ENCODE results near the gene DENND2A.
A peak's percentile ranks its signal among the peaks of the same experiment; 100 is the strongest.
"Not testable (repeated sequence)": the region's sequence is repeated elsewhere in the genome, so short reads cannot be mapped to it uniquely, and the experiment has no call there.

Gene DENND2A

DNA sequence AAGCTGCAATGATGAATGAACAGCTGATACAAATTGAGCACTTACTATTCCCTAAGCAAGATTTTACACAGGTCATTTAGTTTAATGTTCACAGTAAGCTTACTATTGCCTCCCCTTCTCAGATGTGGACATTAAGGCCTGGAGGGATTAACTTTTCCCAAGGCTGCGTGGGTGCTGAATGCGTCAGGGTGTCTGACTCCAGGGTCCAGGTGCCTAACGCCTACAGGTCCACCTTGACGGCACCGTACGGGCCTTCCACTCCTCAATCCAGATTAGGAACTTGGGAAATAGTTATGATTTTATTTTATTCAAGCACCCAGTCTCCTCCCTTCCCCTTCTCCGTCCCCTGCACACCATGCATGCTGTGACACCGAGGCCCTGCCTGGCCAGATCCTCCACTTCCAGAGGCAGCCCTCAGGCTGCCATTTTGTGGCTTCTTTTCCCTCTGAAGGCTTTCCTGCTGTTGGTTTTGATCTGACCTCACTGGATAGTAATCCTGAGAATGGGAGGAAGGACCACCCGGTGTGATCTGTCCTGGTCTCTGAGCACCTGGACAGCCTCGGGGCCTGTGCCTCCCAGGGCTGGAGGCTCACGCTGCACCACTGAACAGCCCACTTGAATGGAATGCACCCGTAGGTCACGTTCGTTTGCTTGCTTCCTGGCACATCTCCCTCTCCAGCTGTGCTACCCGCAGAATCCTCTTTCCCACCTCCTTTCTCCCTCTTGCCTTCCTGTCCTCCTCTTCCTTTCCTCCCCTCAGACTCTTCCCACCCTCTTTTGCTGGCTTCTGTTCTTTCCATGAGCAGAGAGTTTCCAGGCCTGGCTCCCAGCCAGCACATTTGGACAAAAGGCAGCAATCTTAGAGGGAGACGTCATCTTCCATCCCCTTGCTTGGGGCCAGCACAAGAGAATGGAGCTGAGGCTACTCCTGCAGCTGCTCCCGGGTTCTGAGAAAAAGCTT, 14.4 kb downstream of the DENND2A start:
- Histone ChIP-seq H3K4me2 (ENCODE audit: low read length) (no peak overlapping the region), H3K79me2 (no peaks in the 10 kb centered on the region), H3K27me3 (ENCODE audit: control insufficient read depth, insufficient read depth, low read length) (no peaks in the 10 kb centered on the region), H3K36me3 (ENCODE audit: control insufficient read depth, insufficient read depth, low read length) (no peaks in the 10 kb centered on the region), H2AFZ (peak overlapping the region; percentile 54), H3K4me3 (ENCODE audit: low read depth, low read length) (no peak overlapping the region), H3K9me3 (ENCODE audit: control insufficient read depth, low read length) (no peaks in the 10 kb centered on the region), H3K9ac (no peak overlapping the region), H3K27ac (peak overlapping the region; percentile 29), H3K4me1 (peaks cover 6% of the 10 kb centered on the region)
- TF ChIP-seq, protein P1, sequence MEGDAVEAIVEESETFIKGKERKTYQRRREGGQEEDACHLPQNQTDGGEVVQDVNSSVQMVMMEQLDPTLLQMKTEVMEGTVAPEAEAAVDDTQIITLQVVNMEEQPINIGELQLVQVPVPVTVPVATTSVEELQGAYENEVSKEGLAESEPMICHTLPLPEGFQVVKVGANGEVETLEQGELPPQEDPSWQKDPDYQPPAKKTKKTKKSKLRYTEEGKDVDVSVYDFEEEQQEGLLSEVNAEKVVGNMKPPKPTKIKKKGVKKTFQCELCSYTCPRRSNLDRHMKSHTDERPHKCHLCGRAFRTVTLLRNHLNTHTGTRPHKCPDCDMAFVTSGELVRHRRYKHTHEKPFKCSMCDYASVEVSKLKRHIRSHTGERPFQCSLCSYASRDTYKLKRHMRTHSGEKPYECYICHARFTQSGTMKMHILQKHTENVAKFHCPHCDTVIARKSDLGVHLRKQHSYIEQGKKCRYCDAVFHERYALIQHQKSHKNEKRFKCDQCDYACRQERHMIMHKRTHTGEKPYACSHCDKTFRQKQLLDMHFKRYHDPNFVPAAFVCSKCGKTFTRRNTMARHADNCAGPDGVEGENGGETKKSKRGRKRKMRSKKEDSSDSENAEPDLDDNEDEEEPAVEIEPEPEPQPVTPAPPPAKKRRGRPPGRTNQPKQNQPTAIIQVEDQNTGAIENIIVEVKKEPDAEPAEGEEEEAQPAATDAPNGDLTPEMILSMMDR (IDR thresholded peaks at IDR 0.05), result no peak

DNA sequence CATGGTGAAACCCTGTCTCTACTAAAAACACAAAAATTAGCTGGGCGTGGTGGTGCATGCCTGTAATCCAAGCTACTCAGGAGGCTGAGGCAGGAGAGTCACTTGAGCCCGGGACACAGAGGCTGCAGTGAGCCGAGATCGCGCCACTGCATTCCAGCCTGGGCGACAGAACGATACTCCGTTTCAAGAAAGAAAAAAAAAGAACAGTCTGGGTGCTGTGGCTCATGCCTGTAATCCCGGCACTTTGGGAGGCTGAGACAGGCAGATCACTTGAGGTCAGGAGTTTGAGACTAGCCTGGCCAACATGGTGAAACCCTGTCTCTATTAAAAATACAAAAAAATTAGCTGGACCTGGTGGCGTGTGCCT, 15.4 kb downstream of the DENND2A start:
- H3K27ac ChIP-seq, result peak overlapping the region; percentile 12
- H3K4me3 ChIP-seq (ENCODE audit: low read depth, low read length); H3K4me2 ChIP-seq (ENCODE audit: low read length); H3K9ac ChIP-seq; H2AFZ ChIP-seq; H3K36me3 ChIP-seq (ENCODE audit: control insufficient read depth, insufficient read depth, low read length); H3K27me3 ChIP-seq (ENCODE audit: control insufficient read depth, insufficient read depth, low read length); H3K79me2 ChIP-seq; H3K9me3 ChIP-seq (ENCODE audit: control insufficient read depth, low read length); H3K4me1 ChIP-seq: not testable (repeated sequence)

- no peak overlapping the region for H3K4me2 ChIP-seq (ENCODE audit: low read length)
- H3K36me3 ChIP-seq (ENCODE audit: control insufficient read depth, insufficient read depth, low read length), result no peaks in the 10 kb centered on the region
- peaks cover 6% of the 10 kb centered on the region for H3K4me1 ChIP-seq
- peak overlapping the region; percentile 57 for H3K27ac ChIP-seq
- H3K4me3 ChIP-seq (ENCODE audit: low read depth, low read length), result no peak overlapping the region
- H3K9ac ChIP-seq, result no peak overlapping the region
- H3K27me3 ChIP-seq (ENCODE audit: control insufficient read depth, insufficient read depth, low read length), result no peaks in the 10 kb centered on the region
- no peaks in the 10 kb centered on the region for H3K9me3 ChIP-seq (ENCODE audit: control insufficient read depth, low read length)
- TF ChIP-seq, protein P1 (IDR thresholded peaks at IDR 0.05), result no peak
- no peak overlapping the region for H2AFZ ChIP-seq
- H3K79me2 ChIP-seq, result no peaks in the 10 kb centered on the region
These were observed 16.0 kb downstream of the DENND2A start for GRCh38 chr7:140624392-140625191.

DNA sequence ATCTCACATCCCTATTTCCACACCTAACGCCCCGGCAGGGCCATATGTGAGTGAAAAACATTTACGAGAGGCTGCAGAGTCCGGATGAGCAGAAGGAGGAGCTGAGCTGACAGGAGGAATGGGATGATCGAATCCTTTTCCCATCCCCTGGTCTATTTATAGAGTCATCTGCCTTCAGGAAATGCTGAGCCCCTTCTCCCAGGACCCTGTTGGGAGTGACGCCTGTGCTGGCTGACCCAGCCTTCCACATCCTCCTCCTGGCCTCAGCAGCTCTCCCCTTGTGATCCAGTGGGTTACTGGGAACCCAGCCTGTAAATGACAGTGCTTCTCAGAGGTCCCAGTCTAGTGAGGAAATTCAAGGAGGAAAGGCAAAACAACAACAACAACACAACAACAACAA, 16.6 kb downstream of the DENND2A start:
- Histone ChIP-seq H3K4me3 (ENCODE audit: low read depth, low read length) (no peak overlapping the region), H3K4me1 (peaks cover 6% of the 10 kb centered on the region), H3K27me3 (ENCODE audit: control insufficient read depth, insufficient read depth, low read length) (no peaks in the 10 kb centered on the region), H3K36me3 (ENCODE audit: control insufficient read depth, insufficient read depth, low read length) (no peaks in the 10 kb centered on the region), H3K79me2 (no peaks in the 10 kb centered on the region), H3K9ac (no peak overlapping the region), H3K27ac (peak overlapping the region; percentile 57), H3K9me3 (ENCODE audit: control insufficient read depth, low read length) (no peaks in the 10 kb centered on the region), H2AFZ (no peak overlapping the region), H3K4me2 (ENCODE audit: low read length) (no peak overlapping the region)
- TF ChIP-seq, protein P1 (IDR thresholded peaks at IDR 0.05), result no peak

- Histone ChIP-seq H3K79me2 (no peaks in the 10 kb centered on the region), H2AFZ (no peak overlapping the region), H3K4me2 (ENCODE audit: low read length) (no peak overlapping the region), H3K4me1 (peaks cover 4% of the 10 kb centered on the region), H3K4me3 (ENCODE audit: low read depth, low read length) (no peak overlapping the region), H3K9me3 (ENCODE audit: control insufficient read depth, low read length) (no peaks in the 10 kb centered on the region), H3K27me3 (ENCODE audit: control insufficient read depth, insufficient read depth, low read length) (no peaks in the 10 kb centered on the region), H3K36me3 (ENCODE audit: control insufficient read depth, insufficient read depth, low read length) (no peaks in the 10 kb centered on the region), H3K27ac (no peak overlapping the region), H3K9ac (no peak overlapping the region)
- TF ChIP-seq, protein P1 (IDR thresholded peaks at IDR 0.05), result no peak
These were observed 19.1 kb downstream of the DENND2A start for GRCh38 chr7:140621401-140622021.

GRCh38 chr7:140619915-140620510, 20.6 kb downstream of the DENND2A start:
- not testable (repeated sequence) for H2AFZ ChIP-seq; H3K4me1 ChIP-seq; H3K9ac ChIP-seq; H3K27ac ChIP-seq; H3K4me3 ChIP-seq (ENCODE audit: low read depth, low read length); H3K9me3 ChIP-seq (ENCODE audit: control insufficient read depth, low read length); H3K36me3 ChIP-seq (ENCODE audit: control insufficient read depth, insufficient read depth, low read length); H3K79me2 ChIP-seq; H3K4me2 ChIP-seq (ENCODE audit: low read length); H3K27me3 ChIP-seq (ENCODE audit: control insufficient read depth, insufficient read depth, low read length)

All from parathyroid adenoma (tissue), 2 donors.